GM10266 (cell line): ENCODE results near the gene CLIP2.

ENCODE experiments used
- DNase-seq: peaks from one replicate; pipeline ENCODE4 v3.0.0; 2012; ENCODE audit errors: extremely low spot score
- TF ChIP-seq, protein P1 (sequence below): IDR thresholded peaks from 2 replicates; pipeline ENCODE4 v1.5.1; 2012; ENCODE audit warnings: mild to moderate bottlenecking, low read depth; ENCODE audit not compliant: control insufficient read depth, insufficient read depth; ENCODE audit errors: missing control alignments

CLIP2 gene

GRCh38 chr7:74454021-74454924 is 165.1 kb downstream of the CLIP2 start:
- no peak for DNase-seq
- TF ChIP-seq, protein P1, sequence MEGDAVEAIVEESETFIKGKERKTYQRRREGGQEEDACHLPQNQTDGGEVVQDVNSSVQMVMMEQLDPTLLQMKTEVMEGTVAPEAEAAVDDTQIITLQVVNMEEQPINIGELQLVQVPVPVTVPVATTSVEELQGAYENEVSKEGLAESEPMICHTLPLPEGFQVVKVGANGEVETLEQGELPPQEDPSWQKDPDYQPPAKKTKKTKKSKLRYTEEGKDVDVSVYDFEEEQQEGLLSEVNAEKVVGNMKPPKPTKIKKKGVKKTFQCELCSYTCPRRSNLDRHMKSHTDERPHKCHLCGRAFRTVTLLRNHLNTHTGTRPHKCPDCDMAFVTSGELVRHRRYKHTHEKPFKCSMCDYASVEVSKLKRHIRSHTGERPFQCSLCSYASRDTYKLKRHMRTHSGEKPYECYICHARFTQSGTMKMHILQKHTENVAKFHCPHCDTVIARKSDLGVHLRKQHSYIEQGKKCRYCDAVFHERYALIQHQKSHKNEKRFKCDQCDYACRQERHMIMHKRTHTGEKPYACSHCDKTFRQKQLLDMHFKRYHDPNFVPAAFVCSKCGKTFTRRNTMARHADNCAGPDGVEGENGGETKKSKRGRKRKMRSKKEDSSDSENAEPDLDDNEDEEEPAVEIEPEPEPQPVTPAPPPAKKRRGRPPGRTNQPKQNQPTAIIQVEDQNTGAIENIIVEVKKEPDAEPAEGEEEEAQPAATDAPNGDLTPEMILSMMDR, result no peak

- TF ChIP-seq, protein P1, result no peak
- no peak for DNase-seq
Observed at GRCh38 chr7:74454925-74455288, 165.7 kb downstream of the CLIP2 start.

GRCh38 chr7:74455291-74455804 is 166.1 kb downstream of the CLIP2 start:
- TF ChIP-seq, protein P1, result no peak
- DNase-seq, result no peak
